HG02973 (cell line): ENCODE measurements around the gene EIF3L.
"Not testable (repeated sequence)": the region's sequence is repeated elsewhere in the genome, so short reads cannot be mapped to it uniquely, and the experiment has no call there.

Experiments
- ATAC-seq: cut with Tn5 transposase; IDR thresholded peaks from one replicate; pipeline ENCODE4 v1.9.1; 2021; ENCODE audit warnings: moderate library complexity; ENCODE audit not compliant: unreplicated experiment

The EIF3L gene

DNA sequence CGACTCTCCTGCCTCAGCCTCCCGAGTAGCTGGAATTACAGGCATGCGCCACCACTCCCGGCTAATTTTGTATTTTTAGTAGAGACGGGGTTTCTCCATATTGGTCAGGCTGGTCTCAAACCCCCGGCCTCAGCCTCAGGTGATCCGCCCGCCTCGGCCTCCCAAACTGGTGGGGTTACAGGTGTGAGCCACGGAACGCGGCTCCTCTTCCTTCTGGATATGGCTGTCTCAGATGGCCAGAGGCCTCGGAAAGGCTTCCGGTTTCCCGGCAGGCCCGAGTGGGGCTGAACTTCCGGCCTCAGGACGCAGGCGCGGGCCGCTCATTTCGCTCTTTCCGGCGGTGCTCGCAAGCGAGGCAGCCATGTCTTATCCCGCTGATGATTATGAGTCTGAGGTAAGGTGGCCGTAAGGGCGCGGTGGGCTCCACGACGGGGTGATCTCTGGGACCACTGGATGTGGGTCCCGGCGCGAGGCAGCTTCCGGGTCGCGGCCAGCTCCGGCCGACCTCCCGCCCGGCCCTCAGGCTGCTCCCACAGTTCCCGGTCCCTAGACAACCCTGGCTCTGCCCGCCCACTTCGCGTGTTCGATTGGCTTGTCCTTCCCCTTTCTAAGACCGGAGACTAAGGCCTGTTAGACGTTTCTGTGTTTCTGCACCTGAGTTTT is at the start of gene EIF3L:
EIF3L (plus strand) TSS at position 331 of the 663 bp plus-strand sequence; CDS start at position 362, 31 bp downstream.
- ATAC-seq: peak; percentile 41

DNA sequence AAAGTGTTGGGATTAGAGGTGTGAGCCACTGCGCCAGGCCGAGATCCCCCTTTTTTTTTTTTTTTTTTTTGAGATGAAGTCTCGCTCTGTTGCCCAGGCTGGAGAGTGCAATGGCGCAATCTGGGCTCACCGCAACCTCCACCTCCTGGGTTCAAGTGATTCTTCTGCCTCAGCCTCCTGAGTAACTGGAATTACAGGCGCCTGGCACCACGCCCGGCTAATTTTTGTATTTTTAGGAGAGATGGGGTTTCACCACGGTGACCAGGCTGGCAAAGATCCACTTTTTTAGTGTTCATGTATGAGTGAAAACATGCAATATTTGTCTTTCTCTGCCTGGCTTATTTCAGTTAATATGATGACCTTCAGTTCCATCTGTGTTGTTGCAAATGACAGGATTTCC is 49.2 kb upstream of the EIF3L start:
- ATAC-seq: not testable (repeated sequence)

DNA sequence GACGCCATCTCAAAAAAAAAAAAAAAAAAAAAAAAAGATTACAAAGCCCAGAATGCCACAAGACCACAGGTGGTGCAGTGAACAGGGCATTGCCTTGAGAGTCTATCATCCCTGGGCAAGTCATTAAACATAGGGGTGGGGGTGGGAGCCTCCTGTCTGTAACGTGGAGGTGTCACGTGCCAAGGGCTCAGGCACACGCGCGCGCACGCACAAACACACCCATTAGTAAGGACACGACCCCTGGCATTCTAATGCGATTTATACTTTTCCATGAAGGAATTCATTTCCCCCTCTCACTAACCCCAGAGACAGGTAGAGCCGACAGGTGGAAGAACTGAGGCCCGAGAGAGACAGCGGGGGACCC is 47.3 kb upstream of the EIF3L start:
- no peak for ATAC-seq

DNA sequence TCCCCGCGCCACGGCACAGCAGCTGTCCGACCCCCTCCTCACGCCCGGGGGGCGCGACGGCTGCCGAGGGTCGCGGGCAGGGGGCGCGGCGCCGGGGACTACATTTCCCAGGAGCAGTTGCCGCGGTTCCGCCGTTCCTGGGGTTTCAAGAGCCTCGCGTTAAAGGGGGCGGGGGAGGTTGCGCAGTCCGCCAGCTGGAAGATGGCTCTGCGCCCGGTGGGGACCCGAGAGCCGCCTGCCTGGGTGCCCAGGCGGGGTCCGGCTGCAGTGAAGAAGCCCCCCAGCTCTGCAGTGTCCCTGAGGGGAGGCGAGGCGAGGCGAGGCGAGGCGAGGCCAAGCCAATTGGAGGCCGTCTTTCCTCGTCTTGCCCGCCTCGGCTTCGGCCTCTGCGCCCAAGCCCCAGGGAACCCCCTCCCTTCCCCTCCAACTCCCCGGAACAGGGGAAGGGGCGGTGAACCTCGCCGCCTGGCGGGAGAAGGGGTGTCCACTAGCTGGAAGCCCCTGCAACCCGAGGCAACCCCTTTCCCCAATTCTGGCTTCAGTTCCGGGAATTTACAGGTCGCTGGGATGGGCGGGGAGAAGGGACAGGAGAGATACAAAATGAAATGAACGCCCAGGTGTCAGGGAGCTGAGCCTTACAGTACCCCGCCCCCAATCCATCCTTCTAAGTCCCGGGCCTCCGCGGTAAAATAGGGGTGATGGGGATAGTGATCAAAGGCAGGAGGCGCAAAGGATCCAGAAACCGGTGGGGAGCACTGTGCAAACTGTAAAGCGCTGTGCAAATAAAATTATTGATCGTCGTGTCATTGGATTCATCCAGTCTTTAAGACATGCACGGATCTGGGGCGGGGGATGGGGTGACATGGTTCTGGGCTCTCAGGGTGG is 46.7 kb upstream of the EIF3L start:
- ATAC-seq: no peak

DNA sequence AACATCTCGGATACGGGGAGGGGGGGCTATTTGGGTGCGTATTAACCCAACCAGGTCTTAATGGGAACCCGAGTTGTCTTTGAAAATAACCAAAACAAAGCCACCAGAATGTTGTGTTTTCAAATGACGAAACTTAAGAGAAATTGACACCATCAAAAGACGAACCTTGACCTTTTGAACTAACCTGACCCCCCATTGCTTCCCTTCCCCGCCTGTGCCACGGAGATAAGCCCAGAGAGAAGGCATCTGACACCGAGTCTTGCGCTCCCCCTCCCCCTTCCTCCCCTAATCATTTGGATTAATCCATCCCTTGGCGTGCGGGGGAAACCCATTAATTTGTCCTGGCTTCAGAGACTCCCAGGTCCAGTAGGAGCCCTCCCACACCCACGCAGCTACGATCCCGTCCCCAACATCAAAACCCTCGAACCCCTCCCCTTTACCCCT is 46.0 kb upstream of the EIF3L start:
- no peak for ATAC-seq

DNA sequence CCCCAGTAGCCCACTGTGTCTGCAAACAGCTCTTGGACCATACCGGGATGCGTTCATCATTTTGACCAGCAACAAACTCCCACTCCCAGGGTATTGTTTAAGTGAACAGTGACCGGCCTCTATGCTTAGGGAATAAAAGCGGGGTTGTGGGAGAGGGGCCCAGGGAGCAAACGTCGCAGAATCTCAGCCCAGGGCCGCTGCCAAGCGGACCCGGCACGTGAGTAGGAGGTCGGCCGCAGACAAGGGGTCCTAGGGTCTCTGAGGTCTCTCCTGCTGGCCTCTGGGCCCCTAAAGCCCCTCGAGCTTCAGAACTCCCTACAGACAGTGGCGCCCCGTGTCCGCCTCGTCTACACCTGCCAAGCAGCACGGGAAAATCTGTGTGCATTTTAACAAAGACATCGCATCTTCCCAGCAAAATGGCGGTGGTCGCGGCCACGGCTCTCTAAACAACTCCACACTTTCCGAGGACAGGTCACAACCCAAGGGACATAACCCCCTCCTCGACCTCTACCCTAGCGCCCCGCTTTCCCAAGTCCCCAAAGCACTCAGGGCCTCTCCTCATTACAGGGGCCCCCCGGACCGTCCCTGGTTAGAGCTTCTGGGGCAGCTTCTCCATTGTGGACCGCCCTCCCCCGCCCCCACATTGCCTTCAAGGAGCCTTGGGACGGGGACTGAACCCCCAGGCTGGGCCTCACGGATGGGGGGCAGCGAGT is 45.4 kb upstream of the EIF3L start:
- no peak for ATAC-seq

DNA sequence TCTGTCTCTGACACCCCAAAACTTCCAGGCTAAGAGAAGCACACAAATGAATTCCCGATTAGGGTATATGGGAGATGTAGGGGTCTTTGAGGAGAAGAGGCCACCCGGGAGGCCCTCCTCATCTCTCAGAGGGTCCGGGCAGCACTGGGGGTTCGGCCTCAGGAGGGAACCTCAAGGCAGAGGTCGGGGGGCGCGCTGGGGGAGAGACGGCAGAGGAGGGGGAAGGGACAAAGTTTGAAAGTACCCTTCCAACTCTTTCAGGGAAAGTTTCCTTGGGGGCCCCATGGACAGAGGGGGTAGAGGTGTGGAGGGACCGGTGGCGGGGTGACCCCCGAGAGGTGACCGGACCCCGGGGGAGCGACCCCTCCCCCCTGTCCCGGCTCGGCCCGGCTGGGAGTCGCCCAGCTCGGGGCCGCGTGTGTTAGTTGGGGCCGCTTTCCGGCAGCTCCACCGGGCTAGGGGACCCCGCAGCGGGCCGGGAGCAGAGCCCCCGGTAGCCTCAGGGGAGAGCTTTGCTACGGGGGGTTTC is 44.8 kb upstream of the EIF3L start:
- ATAC-seq: no peak

DNA sequence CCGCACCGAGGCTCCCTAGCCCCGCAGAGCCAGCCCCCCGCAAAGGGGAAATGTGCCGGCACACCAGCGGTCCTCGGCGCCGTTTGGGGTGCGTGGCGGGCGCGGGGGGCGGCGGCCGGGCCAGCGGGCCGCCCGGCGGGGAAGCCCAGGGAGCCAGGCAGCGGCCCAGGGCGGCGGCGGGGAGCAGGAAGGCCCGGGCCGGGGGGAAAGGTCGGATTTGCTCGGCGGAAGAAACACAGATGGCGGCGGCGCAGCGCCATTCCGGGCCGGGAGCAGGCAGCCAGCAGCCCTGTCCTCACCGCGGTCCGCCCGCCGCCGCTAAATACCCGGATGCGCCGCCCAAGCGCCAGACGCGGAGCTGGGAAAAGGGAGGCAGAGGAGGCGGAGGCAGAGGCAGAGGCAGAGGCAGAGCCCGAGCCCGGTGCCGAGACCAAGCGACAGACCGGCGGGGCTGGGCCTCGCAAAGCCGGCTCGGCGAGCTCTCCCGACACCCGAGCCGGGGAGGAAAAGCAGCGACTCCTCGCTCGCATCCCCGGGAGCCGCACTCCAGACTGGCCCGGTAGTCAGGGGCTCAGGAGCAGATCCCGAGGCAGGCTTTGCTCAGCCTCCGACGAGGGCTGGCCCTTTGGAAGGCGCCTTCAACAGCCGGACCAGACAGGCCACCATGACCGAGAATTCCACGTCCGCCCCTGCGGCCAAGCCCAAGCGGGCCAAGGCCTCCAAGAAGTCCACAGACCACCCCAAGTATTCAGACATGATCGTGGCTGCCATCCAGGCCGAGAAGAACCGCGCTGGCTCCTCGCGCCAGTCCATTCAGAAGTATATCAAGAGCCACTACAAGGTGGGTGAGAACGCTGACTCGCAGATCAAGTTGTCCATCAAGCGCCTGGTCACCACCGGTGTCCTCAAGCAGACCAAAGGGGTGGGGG is 44.1 kb upstream of the EIF3L start:
- no peak for ATAC-seq

DNA sequence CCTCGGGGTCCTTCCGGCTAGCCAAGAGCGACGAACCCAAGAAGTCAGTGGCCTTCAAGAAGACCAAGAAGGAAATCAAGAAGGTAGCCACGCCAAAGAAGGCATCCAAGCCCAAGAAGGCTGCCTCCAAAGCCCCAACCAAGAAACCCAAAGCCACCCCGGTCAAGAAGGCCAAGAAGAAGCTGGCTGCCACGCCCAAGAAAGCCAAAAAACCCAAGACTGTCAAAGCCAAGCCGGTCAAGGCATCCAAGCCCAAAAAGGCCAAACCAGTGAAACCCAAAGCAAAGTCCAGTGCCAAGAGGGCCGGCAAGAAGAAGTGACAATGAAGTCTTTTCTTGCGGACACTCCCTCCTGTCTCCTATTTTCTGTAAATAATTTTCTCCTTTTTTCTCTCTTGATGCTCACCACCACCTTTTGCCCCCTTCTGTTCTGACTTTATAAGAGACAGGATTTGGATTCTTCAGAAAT is 43.4 kb upstream of the EIF3L start:
- ATAC-seq: no peak

DNA sequence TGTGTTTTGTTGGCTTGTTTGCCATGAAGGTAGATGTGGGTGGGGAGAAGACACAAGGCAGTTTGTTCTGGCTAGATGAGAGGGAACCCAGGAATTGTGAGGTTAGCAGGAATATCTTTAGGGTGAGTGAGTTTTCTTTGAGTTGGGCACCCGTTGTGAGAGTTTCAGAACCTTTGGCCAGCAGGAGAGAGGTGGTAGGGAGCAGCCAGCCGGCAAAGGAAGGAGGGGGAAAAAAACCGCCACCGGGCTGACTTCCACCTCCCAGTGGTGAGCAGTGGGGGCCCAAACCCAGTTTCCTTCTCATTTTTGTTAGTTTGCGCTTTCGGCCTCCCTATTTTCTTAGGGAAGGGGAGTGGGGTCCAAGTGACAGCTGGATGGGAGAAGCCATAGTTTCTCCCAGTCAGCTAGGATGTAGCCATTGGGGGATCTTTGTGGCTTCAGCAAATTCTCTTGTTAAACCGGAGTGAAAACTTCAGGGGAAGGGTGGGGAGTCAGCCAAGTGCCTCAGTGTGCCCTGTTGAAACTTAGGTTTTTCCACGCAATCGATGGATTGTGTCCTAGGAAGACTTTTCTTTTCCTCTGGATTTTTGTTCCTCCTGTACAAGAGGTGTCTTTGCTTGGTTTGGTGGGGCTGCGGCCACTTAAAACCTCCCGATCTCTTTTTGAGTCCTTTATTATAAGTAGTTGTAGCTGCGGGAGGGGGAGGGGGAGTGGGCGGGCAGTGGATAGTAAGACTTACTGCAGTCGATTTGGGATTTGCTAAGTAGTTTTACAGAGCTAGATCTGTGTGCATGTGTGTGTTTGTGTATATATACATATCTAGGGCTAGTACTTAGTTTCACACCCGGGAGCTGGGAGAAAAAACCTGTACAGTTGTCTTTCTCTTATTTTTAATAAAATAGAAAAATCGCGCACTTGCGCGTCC is 42.5 kb upstream of the EIF3L start:
- no peak for ATAC-seq

DNA sequence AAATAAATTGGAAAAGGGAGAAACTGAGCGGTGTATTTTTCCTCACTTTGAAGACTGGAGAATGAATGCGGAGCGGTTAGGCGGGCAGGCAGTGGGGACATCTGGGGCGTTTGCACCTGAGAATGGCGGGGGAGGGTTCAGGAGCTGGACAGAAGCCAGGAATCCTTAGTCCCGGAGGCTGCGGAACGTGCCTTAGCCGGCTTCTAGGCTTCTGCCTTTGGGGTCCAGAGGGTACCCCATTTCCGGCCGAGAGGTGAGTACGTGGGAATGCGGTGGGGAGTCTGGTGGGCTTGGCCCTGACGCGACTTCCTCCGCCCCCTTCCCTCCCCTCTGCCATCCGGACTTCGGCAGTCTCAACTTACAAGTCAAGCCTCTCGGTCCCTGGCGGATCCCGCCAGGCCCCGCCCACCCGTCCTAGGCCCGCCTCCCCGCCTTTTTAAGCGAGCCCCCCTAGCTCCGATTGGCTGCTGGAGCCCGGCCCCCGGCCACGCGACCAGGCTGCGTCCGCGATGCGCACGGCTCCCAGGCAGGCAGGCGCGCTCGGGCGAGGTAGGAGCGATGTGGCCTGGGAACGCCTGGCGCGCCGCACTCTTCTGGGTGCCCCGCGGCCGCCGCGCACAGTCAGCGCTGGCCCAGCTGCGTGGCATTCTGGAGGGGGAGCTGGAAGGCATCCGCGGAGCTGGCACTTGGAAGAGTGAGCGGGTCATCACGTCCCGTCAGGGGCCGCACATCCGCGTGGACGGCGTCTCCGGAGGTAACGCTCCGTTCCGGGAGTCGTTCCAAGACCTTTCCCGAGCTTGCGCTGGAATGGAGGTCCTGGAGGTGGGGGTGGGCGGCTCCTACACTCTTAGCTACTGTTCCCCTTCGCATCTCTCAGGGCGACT is 41.6 kb upstream of the EIF3L start, which contains the start of gene GCAT:
GCAT (plus strand) TSS at position 525 of the 884 bp plus-strand sequence; CDS start at position 559, 34 bp downstream.
- peak; percentile 79 for ATAC-seq

DNA sequence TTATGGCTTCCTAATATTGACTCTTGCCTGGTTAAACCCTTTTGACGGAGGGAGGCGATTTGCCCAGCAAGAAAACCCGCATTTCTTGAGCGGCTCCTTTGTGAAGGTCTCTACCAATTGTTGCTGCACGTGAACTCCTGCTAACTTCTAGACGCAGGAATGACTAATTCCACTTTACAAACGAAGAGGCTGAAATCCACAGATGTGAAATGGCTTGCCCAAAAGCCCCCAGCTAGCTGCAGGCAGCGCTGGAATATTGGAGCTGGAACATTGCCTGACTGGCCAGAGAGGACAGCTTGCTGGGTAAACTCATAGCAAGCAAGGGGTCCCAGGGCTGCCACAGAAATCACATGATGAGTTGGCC is 40.9 kb upstream of the EIF3L start:
- ATAC-seq: no peak

DNA sequence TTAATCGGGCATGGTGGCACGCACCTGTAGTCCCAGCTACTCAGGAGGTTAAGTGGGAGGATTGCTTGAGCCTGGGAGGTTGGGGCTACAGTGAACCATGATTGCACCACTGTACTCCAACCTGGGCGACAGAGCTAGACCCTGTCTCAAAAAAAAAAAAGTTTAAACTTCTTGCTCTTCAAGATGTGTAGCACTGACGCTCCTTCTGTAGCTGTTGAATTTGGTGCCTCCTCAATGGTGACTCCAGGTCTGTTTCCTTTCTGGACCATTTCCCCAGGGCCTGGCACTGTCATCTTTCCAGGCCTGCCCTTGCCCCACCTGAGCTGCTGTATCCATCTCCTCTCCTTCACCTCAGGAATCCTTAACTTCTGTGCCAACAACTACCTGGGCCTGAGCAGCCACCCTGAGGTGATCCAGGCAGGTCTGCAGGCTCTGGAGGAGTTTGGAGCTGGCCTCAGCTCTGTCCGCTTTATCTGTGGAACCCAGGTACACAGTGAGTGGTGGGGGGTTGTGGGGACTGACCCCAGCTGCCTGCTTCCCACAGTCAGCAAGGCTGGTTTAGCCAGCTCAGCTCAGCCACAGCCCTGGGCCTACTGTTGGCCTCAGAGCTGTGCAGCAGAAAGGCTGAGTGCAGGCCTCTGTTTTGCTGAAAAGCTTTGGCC is 39.4 kb upstream of the EIF3L start:
- no peak for ATAC-seq

DNA sequence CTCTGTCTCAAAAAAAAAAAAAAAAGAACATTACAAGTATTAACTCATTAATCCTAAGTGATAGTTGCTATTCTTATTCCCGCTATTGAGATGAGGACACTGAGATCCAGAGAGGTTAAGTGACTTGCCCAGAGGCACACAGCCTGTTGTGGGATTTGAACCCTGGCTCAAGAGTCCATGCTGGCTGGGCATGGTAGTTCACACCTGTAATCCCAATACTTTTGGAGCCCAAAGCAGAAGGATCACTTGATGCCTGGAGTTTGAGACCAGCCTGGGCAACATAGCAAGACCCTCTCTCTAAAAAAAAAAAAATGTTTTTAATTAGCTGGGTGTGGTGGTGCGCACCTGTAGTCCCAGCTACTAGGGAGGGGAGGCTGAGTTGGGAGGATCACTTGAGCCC is 37.4 kb upstream of the EIF3L start:
- ATAC-seq: no peak

DNA sequence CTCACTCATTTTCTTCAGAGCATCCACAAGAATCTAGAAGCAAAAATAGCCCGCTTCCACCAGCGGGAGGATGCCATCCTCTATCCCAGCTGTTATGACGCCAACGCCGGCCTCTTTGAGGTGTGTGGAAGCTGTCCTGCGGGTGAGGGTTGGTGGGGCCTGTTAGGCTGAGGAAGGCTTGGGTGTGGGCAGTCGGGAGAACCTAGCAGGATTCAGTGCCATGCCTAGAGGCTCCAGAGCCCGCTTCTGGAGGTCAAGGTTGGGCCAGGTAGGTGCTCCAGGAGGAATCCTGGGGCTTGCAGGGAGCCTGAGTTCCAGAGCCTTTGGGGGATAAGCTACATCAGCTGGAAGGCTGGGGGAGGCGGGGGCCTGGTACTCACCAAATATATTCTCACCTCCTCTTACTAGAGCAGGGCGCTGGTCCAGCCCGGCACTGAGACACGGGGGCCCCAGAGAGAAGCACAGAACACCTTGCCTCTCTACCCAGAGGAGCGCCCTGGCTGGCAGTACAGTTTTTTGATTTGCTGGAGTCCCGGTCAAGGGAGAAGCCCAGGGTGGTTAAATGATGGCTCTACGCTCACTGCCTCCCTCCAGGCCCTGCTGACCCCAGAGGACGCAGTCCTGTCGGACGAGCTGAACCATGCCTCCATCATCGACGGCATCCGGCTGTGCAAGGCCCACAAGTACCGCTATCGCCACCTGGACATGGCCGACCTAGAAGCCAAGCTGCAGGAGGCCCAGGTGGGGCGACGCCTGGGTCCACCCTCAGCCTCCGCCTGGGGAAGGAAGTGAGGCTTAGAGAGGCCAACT is 36.1 kb upstream of the EIF3L start:
- no peak for ATAC-seq

DNA sequence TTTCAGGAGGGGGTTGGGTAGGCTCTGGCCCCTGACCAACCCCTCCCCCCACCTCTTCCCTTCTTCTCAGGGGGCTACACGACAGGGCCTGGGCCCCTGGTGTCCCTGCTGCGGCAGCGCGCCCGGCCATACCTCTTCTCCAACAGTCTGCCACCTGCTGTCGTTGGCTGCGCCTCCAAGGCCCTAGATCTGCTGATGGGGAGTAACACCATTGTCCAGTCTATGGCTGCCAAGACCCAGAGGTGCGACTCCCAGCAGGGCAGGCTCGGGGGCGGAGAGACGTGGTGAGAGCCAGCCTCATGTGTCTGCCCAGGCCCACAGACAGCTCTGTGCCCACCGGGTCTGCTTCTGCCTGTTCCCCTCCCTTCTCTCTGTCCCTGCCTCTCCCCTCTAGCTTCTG is 33.6 kb upstream of the EIF3L start:
- ATAC-seq: no peak
